Testis (tissue), 3 donors: ENCODE data around the gene USP36. TPM values are rescaled to one million over a fixed set of nuclear protein-coding genes. Genes with fewer than 3 reads are reported as not detected.

Experiments
- DNase-seq: peaks from one replicate; pipeline ENCODE4 v3.0.0-alpha.2; 2019
- H3K27ac ChIP-seq, 2 donors: fragments of 200-600 bp; sonication (generic); one replicate each; pipeline ENCODE4 v1.5.1; 2019
- H3K27me3 ChIP-seq: fragments of 200-600 bp; sonication (generic); one replicate; pipeline ENCODE4 v1.5.1; 2019
- H3K36me3 ChIP-seq: fragments of 200-600 bp; sonication (generic); one replicate; pipeline ENCODE4 v1.5.1; 2017; ENCODE audit warnings: low read depth; ENCODE audit errors: missing control alignments
- H3K4me1 ChIP-seq: fragments of 200-600 bp; sonication (generic); one replicate; pipeline ENCODE4 v1.5.1; 2019
- H3K4me3 ChIP-seq, 2 donors: fragments of 200-600 bp; sonication (generic); one replicate each; pipeline ENCODE4 v1.5.1; 2017 to 2019
- H3K9me3 ChIP-seq: fragments of 200-600 bp; sonication (generic); one replicate; pipeline ENCODE4 v1.5.1; 2017
- POLR2A ChIP-seq: fragments of 450-650 bp; IDR thresholded peaks from one replicate; pipeline ENCODE4 v1.6.1; 2017; ENCODE audit warnings: antibody characterized with exemption, mild to moderate bottlenecking, moderate library complexity
- WGBS, 2 donors: methylation state at CpG; one replicate each; pipeline ENCODE4 v1.1.5; 2018; 5-methylcytosine and 5-hydroxymethylcytosine counted together
- intact Hi-C: fragments of 100-400 bp; cut with DNase I; formaldehyde crosslinking; loops from one replicate; pipeline ENCODE4 v1.15.1; 2023; ENCODE audit warnings: low total_unique reads
- polyA plus RNA-seq: library from polyadenylated mRNA; stranded (reverse); fragments of 350-450 nt; fragmentation: Illumina TruSeq; extraction: RNeasy Lipid Tissue Mini Kit (QIAGEN cat#74804); gene quantifications from one replicate; pipeline ENCODE4 v1.2.3, GENCODE V29; 2014; ENCODE audit warnings: low read depth, low replicate concordance; ENCODE audit not compliant: insufficient read depth
- total RNA-seq, 2 donors: library from RNA; depleted of rRNA; stranded (reverse); fragments of >200 nt; gene quantifications; one replicate each; pipeline ENCODE4 v1.2.3, GENCODE V29; 2016
- TF ChIP-seq, protein P1 (sequence below), 3 experiments: fragments of 450-650 bp in 2 of 3; fragments of 200-600 bp in 1 of 3; sonication (generic) in 1 of 3; IDR thresholded peaks; one replicate each; pipeline ENCODE4 v1.5.1; 2016 to 2019; ENCODE audit warnings: antibody characterized with exemption in 3 of 3, mild to moderate bottlenecking in 2 of 3, moderate library complexity in 1 of 3

USP36 gene
- total and polyA plus RNA-seq, 3 donors from 2014 or later, result 32.8 to 79.8 (median 77.5) TPM

DNA sequence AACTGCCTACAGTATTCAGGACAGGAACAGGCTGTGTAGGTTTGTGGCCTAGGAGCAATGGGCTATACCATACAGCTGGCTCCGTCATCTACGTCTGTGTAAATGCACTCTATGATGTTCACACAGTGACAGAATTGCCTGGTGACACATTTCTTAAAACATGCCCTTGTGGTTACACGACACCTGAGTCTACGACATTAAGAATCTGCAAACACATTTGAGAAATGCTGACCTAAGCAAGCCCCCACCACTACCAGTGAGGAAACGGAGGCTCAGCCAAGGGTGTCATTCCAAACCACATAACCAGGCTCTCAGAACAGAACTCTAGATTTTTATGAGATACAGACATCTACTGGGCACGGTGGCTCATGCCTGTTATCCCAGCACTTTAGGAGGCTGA is 23.5 kb downstream of the USP36 start:
- no peaks in the 10 kb centered on the region for H3K9me3 ChIP-seq
- no peaks in the 10 kb centered on the region for H3K4me1 ChIP-seq
- WGBS, 2 donors, result 90 to 92% methylated on average over 6 of the region's 6 CpGs
- no peak overlapping the region for H3K27ac ChIP-seq
- intact Hi-C loops, result no loop called here
- no peak overlapping the region for H3K4me3 ChIP-seq
- no peak for TF ChIP-seq POLR2A
- TF ChIP-seq, protein P1, sequence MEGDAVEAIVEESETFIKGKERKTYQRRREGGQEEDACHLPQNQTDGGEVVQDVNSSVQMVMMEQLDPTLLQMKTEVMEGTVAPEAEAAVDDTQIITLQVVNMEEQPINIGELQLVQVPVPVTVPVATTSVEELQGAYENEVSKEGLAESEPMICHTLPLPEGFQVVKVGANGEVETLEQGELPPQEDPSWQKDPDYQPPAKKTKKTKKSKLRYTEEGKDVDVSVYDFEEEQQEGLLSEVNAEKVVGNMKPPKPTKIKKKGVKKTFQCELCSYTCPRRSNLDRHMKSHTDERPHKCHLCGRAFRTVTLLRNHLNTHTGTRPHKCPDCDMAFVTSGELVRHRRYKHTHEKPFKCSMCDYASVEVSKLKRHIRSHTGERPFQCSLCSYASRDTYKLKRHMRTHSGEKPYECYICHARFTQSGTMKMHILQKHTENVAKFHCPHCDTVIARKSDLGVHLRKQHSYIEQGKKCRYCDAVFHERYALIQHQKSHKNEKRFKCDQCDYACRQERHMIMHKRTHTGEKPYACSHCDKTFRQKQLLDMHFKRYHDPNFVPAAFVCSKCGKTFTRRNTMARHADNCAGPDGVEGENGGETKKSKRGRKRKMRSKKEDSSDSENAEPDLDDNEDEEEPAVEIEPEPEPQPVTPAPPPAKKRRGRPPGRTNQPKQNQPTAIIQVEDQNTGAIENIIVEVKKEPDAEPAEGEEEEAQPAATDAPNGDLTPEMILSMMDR (IDR thresholded peaks at IDR 0.05), result no peak
- no peak for DNase-seq
- no peaks in the 10 kb centered on the region for H3K36me3 ChIP-seq
- H3K27me3 ChIP-seq, result no peaks in the 10 kb centered on the region

DNA sequence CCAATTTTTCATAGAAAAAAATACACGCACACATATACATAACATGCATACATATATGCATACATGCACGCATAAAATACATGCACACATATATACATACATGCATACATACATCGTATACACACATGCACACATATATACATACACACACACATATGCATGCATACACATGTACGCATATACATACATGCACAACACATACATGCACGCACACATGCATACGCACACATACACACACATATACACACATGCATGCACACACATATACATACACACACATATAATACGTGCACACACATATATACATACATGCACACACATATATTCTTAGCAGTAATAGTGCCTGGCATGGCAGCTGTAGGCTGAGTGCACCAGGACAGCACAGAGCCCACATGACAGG is 24.9 kb downstream of the USP36 start:
- Histone ChIP-seq H3K27me3 (no peaks in the 10 kb centered on the region), H3K27ac (no peak overlapping the region), H3K36me3 (no peaks in the 10 kb centered on the region), H3K9me3 (no peaks in the 10 kb centered on the region), H3K4me3 (no peak overlapping the region), H3K4me1 (no peaks in the 10 kb centered on the region)
- DNase-seq, result no peak
- TF ChIP-seq, protein P1 (IDR thresholded peaks at IDR 0.05), result no peak
- no peak for TF ChIP-seq POLR2A
- WGBS, 2 donors, result 83 to 85% methylated on average over 7 of the region's 7 CpGs
- intact Hi-C loops, result no loop called here

DNA sequence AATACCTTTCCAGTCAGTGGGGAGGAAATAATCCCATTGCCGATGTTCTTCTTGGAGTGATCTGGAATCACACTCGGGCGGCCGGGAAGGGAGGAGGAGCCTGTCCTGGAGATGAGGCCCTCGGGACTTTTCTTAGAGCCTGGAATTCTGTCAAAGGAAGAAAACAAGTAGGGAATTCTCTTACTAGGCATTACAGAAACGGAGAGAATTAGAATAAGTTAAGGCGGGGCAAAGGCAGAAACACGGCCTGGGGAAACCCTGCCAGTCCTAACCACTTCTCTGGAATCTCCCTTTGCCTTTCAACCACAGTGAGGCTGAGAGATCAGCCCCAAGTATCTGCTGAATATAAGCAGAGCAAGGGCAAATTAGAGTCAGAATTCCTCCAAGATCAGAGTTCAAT is 27.8 kb downstream of the USP36 start:
- H3K4me3 ChIP-seq, result no peak overlapping the region
- no peaks in the 10 kb centered on the region for H3K9me3 ChIP-seq
- DNase-seq, result peak; percentile 54
- no peak overlapping the region for H3K27ac ChIP-seq
- 30 to 65% methylated on average over 8 of the region's 8 CpGs for WGBS, 2 donors
- intact Hi-C loops, result no loop called here
- no peaks in the 10 kb centered on the region for H3K36me3 ChIP-seq
- no peaks in the 10 kb centered on the region for H3K27me3 ChIP-seq
- TF ChIP-seq POLR2A, result no peak
- TF ChIP-seq, protein P1 (IDR thresholded peaks at IDR 0.05), result no peak
- H3K4me1 ChIP-seq, result no peaks in the 10 kb centered on the region

DNA sequence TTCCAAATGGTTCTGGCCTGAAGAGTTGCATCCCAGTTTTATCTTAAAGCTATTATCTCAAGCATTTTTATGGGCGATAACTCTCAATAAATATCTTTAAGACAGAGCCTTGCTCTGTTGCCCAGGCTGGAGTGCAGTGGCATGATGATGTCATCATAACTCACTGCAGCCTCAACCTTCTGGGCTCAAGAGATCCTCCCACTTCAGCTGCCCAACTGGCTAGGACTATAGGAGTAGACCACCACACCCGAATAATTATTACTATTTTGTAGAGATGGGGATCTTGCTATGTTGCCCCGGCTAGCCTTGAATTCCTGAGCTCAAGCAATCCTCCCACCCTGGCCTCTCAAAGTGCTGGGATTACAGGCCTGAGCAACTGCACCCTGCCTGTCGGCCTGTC is 32.5 kb downstream of the USP36 start:
- 83 to 85% methylated on average over 3 to 4 of the region's 4 CpGs for WGBS, 2 donors

DNA sequence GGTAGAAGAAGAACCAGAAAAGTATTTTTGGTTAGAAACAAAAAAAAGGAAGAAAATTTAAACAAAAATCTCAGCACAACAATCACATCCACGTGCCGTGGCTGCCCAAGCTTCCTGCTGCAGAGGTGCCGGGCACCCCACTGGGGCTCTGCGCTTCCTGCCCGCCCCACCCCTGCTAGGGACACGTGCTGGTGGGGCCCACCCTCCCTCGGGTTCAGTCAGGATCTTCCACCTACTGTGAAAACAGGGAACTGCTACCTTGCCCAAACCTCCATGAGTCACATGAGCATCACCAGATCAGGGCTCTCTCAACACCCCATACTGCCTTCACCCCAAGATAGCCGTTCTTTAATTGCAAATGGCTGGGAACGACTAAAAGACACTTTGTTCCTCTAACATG is 34.2 kb downstream of the USP36 start:
- intact Hi-C loops, result no loop called here
- no peaks in the 10 kb centered on the region for H3K27me3 ChIP-seq
- H3K27ac ChIP-seq, result no peak overlapping the region
- TF ChIP-seq POLR2A, result no peak
- TF ChIP-seq, protein P1 (IDR thresholded peaks at IDR 0.05), result no peak
- no peaks in the 10 kb centered on the region for H3K4me1 ChIP-seq
- H3K9me3 ChIP-seq, result no peaks in the 10 kb centered on the region
- WGBS, 2 donors, result 82 to 93% methylated on average over 4 to 9 of the region's 9 CpGs
- H3K4me3 ChIP-seq, result no peak overlapping the region
- H3K36me3 ChIP-seq, result no peaks in the 10 kb centered on the region
- no peak for DNase-seq

More for the DNA sequence above, 32.5 kb downstream of the USP36 start:
- TF ChIP-seq, protein P1 (IDR thresholded peaks at IDR 0.05), result no peak
- TF ChIP-seq POLR2A, result no peak
- no peak overlapping the region for H3K4me3 ChIP-seq
- no peak overlapping the region for H3K27ac ChIP-seq
- no peaks in the 10 kb centered on the region for H3K4me1 ChIP-seq
- H3K27me3 ChIP-seq, result no peaks in the 10 kb centered on the region
- DNase-seq, result no peak
- no peaks in the 10 kb centered on the region for H3K9me3 ChIP-seq
- intact Hi-C loops, result no loop called here
- H3K36me3 ChIP-seq, result no peaks in the 10 kb centered on the region
